H9 (cell line): ENCODE results near the gene NBPF11. TPM values are rescaled to one million over a fixed set of nuclear protein-coding genes. Genes with fewer than 3 reads are reported as not detected.
"Not testable (repeated sequence)": the region's sequence is repeated elsewhere in the genome, so short reads cannot be mapped to it uniquely, and the experiment has no call there.

Source experiments
- DNase-seq: peaks from one replicate; pipeline ENCODE4 v3.0.0-alpha.2; 2017
- H2AFZ ChIP-seq: one replicate; pipeline ENCODE4 v1.6.1; 2013; ENCODE audit warnings: mild to moderate bottlenecking, low read length, control low read depth, moderate library complexity
- H2AK5ac ChIP-seq: 2 replicates; pipeline ENCODE4 v1.6.1; 2013; ENCODE audit warnings: low read length, control low read depth, mixed read lengths; ENCODE audit not compliant: insufficient read length
- H2BK120ac ChIP-seq: one replicate; pipeline ENCODE4 v1.6.1; 2013; ENCODE audit warnings: low read depth, mild to moderate bottlenecking, low read length, control low read depth, inconsistent platforms; ENCODE audit not compliant: poor library complexity, severe bottlenecking
- H2BK12ac ChIP-seq: 2 replicates; pipeline ENCODE4 v1.6.1; 2013; ENCODE audit warnings: low read length, control low read depth, mixed read lengths, low read depth; ENCODE audit not compliant: insufficient read length
- H2BK15ac ChIP-seq: 2 replicates; pipeline ENCODE4 v1.6.1; 2013; ENCODE audit warnings: low read depth, low read length, control low read depth
- H2BK20ac ChIP-seq: one replicate; pipeline ENCODE4 v1.6.1; 2013; ENCODE audit warnings: low read depth, mild to moderate bottlenecking, low read length, control low read depth, inconsistent platforms; ENCODE audit not compliant: poor library complexity, severe bottlenecking
- H2BK5ac ChIP-seq: 2 replicates; pipeline ENCODE4 v1.6.1; 2013; ENCODE audit warnings: low read length, control low read depth, mixed read lengths; ENCODE audit not compliant: insufficient read length
- H3K14ac ChIP-seq: 2 replicates; pipeline ENCODE4 v1.6.1; 2013; ENCODE audit warnings: low read length, control low read depth; ENCODE audit not compliant: insufficient read depth
- H3K18ac ChIP-seq: 2 replicates; pipeline ENCODE4 v1.6.1; 2013; ENCODE audit warnings: low read depth, mild to moderate bottlenecking, mixed read lengths, low read length, control low read depth; ENCODE audit not compliant: insufficient read length
- H3K23ac ChIP-seq: 2 replicates; pipeline ENCODE4 v1.6.1; 2013; ENCODE audit warnings: low read length, control low read depth, mixed read lengths, low read depth; ENCODE audit not compliant: insufficient read length
- H3K23me2 ChIP-seq: 2 replicates; pipeline ENCODE4 v1.6.1; 2013; ENCODE audit warnings: low read depth, mild to moderate bottlenecking, mixed read lengths, low read length, control low read depth; ENCODE audit not compliant: insufficient read length, poor library complexity, severe bottlenecking
- H3K27ac ChIP-seq: 2 replicates; pipeline ENCODE4 v1.5.1; 2013; ENCODE audit warnings: low read length, control low read depth, mixed read lengths, low read depth; ENCODE audit not compliant: insufficient read length
- H3K27me3 ChIP-seq: 2 replicates; pipeline ENCODE4 v1.6.1; 2013; ENCODE audit warnings: low read length, control low read depth, inconsistent platforms; ENCODE audit not compliant: insufficient read depth
- H3K4ac ChIP-seq: 2 replicates; pipeline ENCODE4 v1.6.1; 2013; ENCODE audit warnings: low read depth, mild to moderate bottlenecking, control low read depth, inconsistent platforms, low read length, moderate library complexity
- H3K4me1 ChIP-seq: 2 replicates; pipeline ENCODE4 v1.6.1; 2013; ENCODE audit warnings: low read length, control low read depth, inconsistent platforms; ENCODE audit not compliant: insufficient read depth
- H3K4me2 ChIP-seq: 2 replicates; pipeline ENCODE4 v1.6.1; 2013; ENCODE audit warnings: low read length, control low read depth, mixed read lengths; ENCODE audit not compliant: insufficient read length, insufficient read depth
- H3K56ac ChIP-seq: 2 replicates; pipeline ENCODE4 v1.6.1; 2013; ENCODE audit warnings: low read depth, mild to moderate bottlenecking, mixed read lengths, low read length, control low read depth; ENCODE audit not compliant: insufficient read length
- H3K79me1 ChIP-seq: 2 replicates; pipeline ENCODE4 v1.6.1; 2013; ENCODE audit warnings: low read depth, mild to moderate bottlenecking, moderate library complexity, low read length, control low read depth, inconsistent platforms; ENCODE audit not compliant: insufficient read depth, poor library complexity, severe bottlenecking
- H3K79me2 ChIP-seq: 2 replicates; pipeline ENCODE4 v1.6.1; 2013; ENCODE audit warnings: low read length, control low read depth, inconsistent platforms; ENCODE audit not compliant: insufficient read depth
- H3K9ac ChIP-seq: 2 replicates; pipeline ENCODE4 v1.6.1; 2013; ENCODE audit warnings: low read length, control low read depth, mixed read lengths; ENCODE audit not compliant: insufficient read length; ENCODE audit errors: extremely low read depth
- H3K9me3 ChIP-seq: one replicate; pipeline ENCODE4 v1.6.1; 2013; ENCODE audit warnings: low read depth, low read length, inconsistent platforms; ENCODE audit not compliant: control insufficient read depth
- H3T11ph ChIP-seq: one replicate; pipeline ENCODE4 v1.6.1; 2013; ENCODE audit warnings: mild to moderate bottlenecking, low read length, control low read depth, inconsistent platforms
- H4K20me1 ChIP-seq: one replicate; pipeline ENCODE4 v1.6.1; 2013; ENCODE audit not compliant: control insufficient read depth, insufficient read length, insufficient read depth
- H4K5ac ChIP-seq: 2 replicates; pipeline ENCODE4 v1.6.1; 2013; ENCODE audit warnings: low read depth, mild to moderate bottlenecking, mixed read lengths, low read length, control low read depth; ENCODE audit not compliant: insufficient read length
- H4K8ac ChIP-seq: replicated peaks from 2 replicates; pipeline ENCODE4 v1.6.1; 2013; ENCODE audit warnings: low read length, control low read depth, mixed read lengths, low read depth; ENCODE audit not compliant: insufficient read length
- H4K91ac ChIP-seq: 2 replicates; pipeline ENCODE4 v1.6.1; 2013; ENCODE audit warnings: low read depth, mild to moderate bottlenecking, moderate library complexity, mixed read lengths, low read length, control low read depth; ENCODE audit not compliant: insufficient read length
- H3K27ac Mint-ChIP-seq, 3 experiments: 2 replicates in 2 of 3; 3 replicates in 1 of 3; pipeline ENCODE4 v1.8.0; 2020 to 2021; ENCODE audit warnings: mixed read lengths in 3 of 3, mild to moderate bottlenecking in 1 of 3, moderate library complexity in 1 of 3
- H3K27me3 Mint-ChIP-seq: 2 replicates; pipeline ENCODE4 v1.8.0; 2021; ENCODE audit warnings: low read depth, mild to moderate bottlenecking, moderate library complexity, mixed read lengths
- H3K36me3 Mint-ChIP-seq, 3 experiments: 2 replicates in 2 of 3; 3 replicates in 1 of 3; pipeline ENCODE4 v1.8.0; 2020 to 2021; ENCODE audit warnings: low read depth in 3 of 3, mixed read lengths in 3 of 3; ENCODE audit not compliant: insufficient read depth in 1 of 3
- H3K4me1 Mint-ChIP-seq, 2 experiments: 2 replicates each; pipeline ENCODE4 v1.8.0; 2020; ENCODE audit warnings: mixed read lengths in 2 of 2
- H3K4me3 Mint-ChIP-seq, 2 experiments: 2 replicates in 1 of 2; 3 replicates in 1 of 2; pipeline ENCODE4 v1.8.0; 2020 to 2021; ENCODE audit warnings: mild to moderate bottlenecking in 2 of 2, mixed read lengths in 2 of 2, moderate library complexity in 1 of 2
- H3K9me3 Mint-ChIP-seq, 2 experiments: 2 replicates in 1 of 2; 3 replicates in 1 of 2; pipeline ENCODE4 v1.8.0; 2020; ENCODE audit warnings: mild to moderate bottlenecking in 2 of 2, mixed read lengths in 2 of 2, moderate library complexity in 1 of 2
- WGBS: extraction: QIAGEN DNeasy Blood & Tissue Kit; methylation state at CpG from one replicate; pipeline ENCODE4 v1.1.7; 2013; ENCODE audit warnings: missing lambda C conversion rate, low lambda C conversion rate, mixed read lengths; ENCODE audit not compliant: insufficient read length; ENCODE audit errors: extremely low coverage; 5-methylcytosine and 5-hydroxymethylcytosine counted together
- total RNA-seq: library from RNA; stranded (reverse); gene quantifications from 2 replicates; pipeline ENCODE4 v1.2.1, GENCODE V29; 2021

Gene NBPF11
- total RNA-seq, 1 experiment from 2014 or later, result 9.2 TPM

DNA sequence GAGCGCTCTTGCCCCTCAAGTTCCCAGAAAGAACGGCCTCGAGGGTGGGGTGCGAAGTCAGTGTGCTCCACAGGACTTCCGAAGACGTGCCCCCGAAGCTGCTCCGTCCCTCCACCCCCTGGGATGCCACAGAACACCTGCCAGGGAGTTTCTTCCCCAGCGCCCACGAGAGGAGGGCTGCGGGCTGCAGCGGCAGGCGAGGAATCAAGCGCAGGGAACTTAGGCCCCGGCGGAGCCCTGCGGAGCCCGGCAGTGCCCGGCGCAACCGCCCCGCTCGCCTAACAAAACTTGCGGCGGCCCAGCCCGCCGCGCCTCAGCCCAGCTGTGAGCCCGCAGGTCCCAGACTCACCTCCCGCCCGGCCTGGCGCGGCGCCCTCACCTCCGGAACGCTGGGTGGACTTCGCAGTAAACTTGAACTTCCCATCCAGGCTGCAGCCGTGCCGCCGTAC is 686 bp downstream of the NBPF11 start:
- not testable (repeated sequence) for H3K27me3 ChIP-seq, H3K9me3 Mint-ChIP-seq, H3K18ac ChIP-seq, H4K91ac ChIP-seq, H3K4ac ChIP-seq, H2AK5ac ChIP-seq, H3K9me3 ChIP-seq, H3K27me3 Mint-ChIP-seq, H3T11ph ChIP-seq, H2BK5ac ChIP-seq, H4K5ac ChIP-seq, H2BK15ac ChIP-seq, H3K79me2 ChIP-seq, H3K27ac ChIP-seq, H2BK120ac ChIP-seq, H3K56ac ChIP-seq, H2BK12ac ChIP-seq, H4K8ac ChIP-seq, H3K4me1 ChIP-seq, H3K36me3 Mint-ChIP-seq, H3K23ac ChIP-seq, H3K23me2 ChIP-seq, H3K14ac ChIP-seq, H4K20me1 ChIP-seq, H2BK20ac ChIP-seq, H3K79me1 ChIP-seq, H2AFZ ChIP-seq
- DNase-seq, result peak; percentile 28
- peak overlapping the region; percentile 91 to 94 for H3K4me3 Mint-ChIP-seq
- Histone ChIP-seq H3K4me2 (peak overlapping the region; percentile 79), H3K9ac (peak overlapping the region; percentile 50)
- 0 out of 7 replicates have a peak overlapping the region, but pooled peaks of 1 of the 3 experiments have one; percentile 31 for H3K27ac Mint-ChIP-seq
- no CpG with 5 or more reads among the region's 40 CpGs for WGBS
- peaks cover 9 to 17% of the 10 kb centered on the region in 2 experiments for H3K4me1 Mint-ChIP-seq

DNA sequence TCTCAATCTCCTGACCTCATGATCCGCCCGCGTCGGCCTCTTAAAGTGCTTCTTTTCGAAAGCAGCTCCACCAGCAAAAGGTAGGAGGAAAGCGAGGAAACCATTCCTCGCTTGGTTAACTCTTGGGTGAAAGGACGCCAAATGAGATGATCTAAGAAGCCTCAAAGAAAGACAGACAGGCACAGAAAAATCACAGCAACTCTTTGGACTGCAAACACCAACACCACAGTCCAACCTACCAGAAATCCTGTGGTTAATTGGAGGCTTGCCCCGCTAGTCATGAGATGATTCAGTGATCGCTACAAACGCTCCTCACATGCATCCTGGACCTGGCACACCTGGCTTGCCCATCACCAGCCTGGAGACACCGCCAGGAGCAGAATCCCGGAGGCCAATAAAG is 1.1 kb downstream of the NBPF11 start:
- not testable (repeated sequence) for H3K9me3 Mint-ChIP-seq, H3K27ac Mint-ChIP-seq, H3K27ac ChIP-seq

More for the DNA sequence above, 1.1 kb downstream of the NBPF11 start:
- peak overlapping the region; percentile 54 for H3K9ac ChIP-seq
- not testable (repeated sequence) for H3K4ac ChIP-seq, H3K79me1 ChIP-seq, H3K27me3 Mint-ChIP-seq, H2AFZ ChIP-seq, H3K23me2 ChIP-seq, H2BK120ac ChIP-seq, DNase-seq, H4K20me1 ChIP-seq, H2BK5ac ChIP-seq, H4K91ac ChIP-seq, H2BK12ac ChIP-seq, H3K27me3 ChIP-seq, H3K9me3 ChIP-seq, H3K23ac ChIP-seq, H3K56ac ChIP-seq, H3K79me2 ChIP-seq, H3T11ph ChIP-seq, H4K8ac ChIP-seq, H2BK20ac ChIP-seq, H3K18ac ChIP-seq, H3K14ac ChIP-seq, H2AK5ac ChIP-seq, H4K5ac ChIP-seq, H2BK15ac ChIP-seq, H3K4me1 ChIP-seq, H3K36me3 Mint-ChIP-seq
- peak overlapping the region; percentile 79 for H3K4me2 ChIP-seq
- WGBS, result no CpG with 5 or more reads among the region's 13 CpGs
- Mint-ChIP-seq H3K4me1 (peaks cover 8 to 12% of the 10 kb centered on the region in 2 experiments), H3K4me3 (peak overlapping the region; percentile 91 to 94)
